Esophagus squamous epithelium (tissue), 4 donors: ENCODE measurements around the gene DEDD.

Experiments
- POLR2A ChIP-seq, 4 donors: fragments of 450-650 bp; IDR thresholded peaks; one replicate each; pipeline ENCODE4 v1.6.1; 2017; ENCODE audit warnings: antibody characterized with exemption in 4 of 4, mild to moderate bottlenecking in 4 of 4, moderate library complexity in 3 of 4
- TF ChIP-seq, protein P1 (sequence below), 6 experiments: fragments of 450-650 bp in 4 of 6; fragments of 200-600 bp in 2 of 6; sonication (generic) in 2 of 6; IDR thresholded peaks; one replicate each; pipeline ENCODE4 v1.5.1; 2016 to 2019; ENCODE audit warnings: antibody characterized with exemption in 6 of 6, mild to moderate bottlenecking in 4 of 6, moderate library complexity in 4 of 6

DNA sequence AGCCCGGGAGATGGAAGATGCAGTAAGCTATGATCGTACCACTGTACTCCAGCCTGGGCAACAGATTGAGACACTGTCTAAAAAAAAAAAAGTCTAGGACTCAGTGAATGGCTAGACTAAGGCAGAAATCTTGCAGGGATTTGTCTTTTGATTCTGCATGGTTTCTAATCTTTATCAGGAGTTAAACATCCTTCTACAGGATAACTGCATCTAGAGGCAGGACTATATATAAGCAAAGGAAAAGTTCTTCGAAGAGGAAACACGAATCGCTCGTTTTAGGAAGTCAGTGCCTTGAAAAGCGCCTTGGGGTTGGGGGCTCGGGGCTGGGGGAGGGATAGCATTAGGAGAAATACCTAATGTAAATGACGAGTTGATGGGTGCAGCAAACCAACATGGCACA is 20.7 kb upstream of the DEDD start:
- TF ChIP-seq, protein P1, sequence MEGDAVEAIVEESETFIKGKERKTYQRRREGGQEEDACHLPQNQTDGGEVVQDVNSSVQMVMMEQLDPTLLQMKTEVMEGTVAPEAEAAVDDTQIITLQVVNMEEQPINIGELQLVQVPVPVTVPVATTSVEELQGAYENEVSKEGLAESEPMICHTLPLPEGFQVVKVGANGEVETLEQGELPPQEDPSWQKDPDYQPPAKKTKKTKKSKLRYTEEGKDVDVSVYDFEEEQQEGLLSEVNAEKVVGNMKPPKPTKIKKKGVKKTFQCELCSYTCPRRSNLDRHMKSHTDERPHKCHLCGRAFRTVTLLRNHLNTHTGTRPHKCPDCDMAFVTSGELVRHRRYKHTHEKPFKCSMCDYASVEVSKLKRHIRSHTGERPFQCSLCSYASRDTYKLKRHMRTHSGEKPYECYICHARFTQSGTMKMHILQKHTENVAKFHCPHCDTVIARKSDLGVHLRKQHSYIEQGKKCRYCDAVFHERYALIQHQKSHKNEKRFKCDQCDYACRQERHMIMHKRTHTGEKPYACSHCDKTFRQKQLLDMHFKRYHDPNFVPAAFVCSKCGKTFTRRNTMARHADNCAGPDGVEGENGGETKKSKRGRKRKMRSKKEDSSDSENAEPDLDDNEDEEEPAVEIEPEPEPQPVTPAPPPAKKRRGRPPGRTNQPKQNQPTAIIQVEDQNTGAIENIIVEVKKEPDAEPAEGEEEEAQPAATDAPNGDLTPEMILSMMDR (IDR thresholded peaks at IDR 0.05), result no peak
- no peak for TF ChIP-seq POLR2A (IDR thresholded peaks at IDR 0.05)
